ENCODE data around the gene TENT5C.

- TF ChIP-seq BHLHE40 (IDR thresholded peaks at IDR 0.05; ENCODE audit: borderline replicate concordance) (no peak), SUZ12 (IDR thresholded peaks at IDR 0.05) (no peak), LEF1 (IDR thresholded peaks at IDR 0.05; ENCODE audit: borderline replicate concordance) (no peak), FOXM1 (IDR thresholded peaks at IDR 0.05; ENCODE audit: borderline replicate concordance) (no peak), SP1 (IDR thresholded peaks at IDR 0.05) (no peak), PKNOX1 (IDR thresholded peaks at IDR 0.05) (no peak), NFRKB (IDR thresholded peaks at IDR 0.05) (no peak), ARNT (IDR thresholded peaks at IDR 0.05) (no peak), FOXK2 (IDR thresholded peaks at IDR 0.05) (no peak), CTBP1 (IDR thresholded peaks at IDR 0.05; ENCODE audit: borderline replicate concordance) (no peak), ELF4 (IDR thresholded peaks at IDR 0.05) (no peak), ZNF384 (IDR thresholded peaks at IDR 0.05) (no peak), TARDBP (IDR thresholded peaks at IDR 0.05) (no peak), HDGF (IDR thresholded peaks at IDR 0.05; ENCODE audit: borderline replicate concordance) (no peak)
Observed at GRCh38 chr1:117565076-117565556, 40.7 kb upstream of the TENT5C start.

Measured in HEK293T (cell line).